NCI-H2227 treated with DMSO at 0.1 percent for 48 hours (cell line): ENCODE results near the gene CLCNKA.
"Not testable (repeated sequence)": the region's sequence is repeated elsewhere in the genome, so short reads cannot be mapped to it uniquely, and the experiment has no call there.

Experiments
- DNase-seq: peaks from one replicate; lab custom pipeline; 2025; lab: John Stamatoyannopoulos, UW

Gene CLCNKA

DNA sequence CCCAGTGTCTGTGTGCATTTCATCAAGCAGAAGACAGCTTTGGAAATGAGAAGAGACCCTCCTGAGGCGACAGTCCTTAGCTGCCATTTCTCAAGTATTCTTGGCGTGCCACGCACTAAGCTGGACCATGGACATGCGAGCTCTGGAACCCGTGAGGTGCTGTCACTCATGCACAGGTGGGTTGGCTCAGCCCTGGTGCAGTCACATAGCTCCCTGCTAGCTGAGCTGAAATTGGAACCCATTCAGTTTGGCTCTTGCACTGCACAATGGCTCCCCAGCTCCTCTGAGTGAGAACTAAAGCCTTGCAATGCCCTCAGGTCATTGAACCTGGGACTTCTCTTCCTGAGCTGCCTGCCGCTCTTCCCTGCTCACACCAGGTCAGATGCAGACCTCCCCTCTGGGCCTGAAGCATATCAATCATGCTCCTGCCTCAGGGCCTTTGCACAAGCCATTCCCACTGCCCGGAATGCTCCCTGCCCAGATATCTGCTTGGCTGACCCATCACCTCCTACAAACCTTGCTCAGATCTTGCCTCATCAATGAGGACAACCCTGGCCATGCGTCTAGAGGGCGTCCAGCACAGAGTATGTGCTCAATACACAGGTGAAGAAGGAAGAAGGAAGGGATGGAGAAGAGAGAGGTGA is 24.1 kb upstream of the CLCNKA start:
- no peak for DNase-seq

DNA sequence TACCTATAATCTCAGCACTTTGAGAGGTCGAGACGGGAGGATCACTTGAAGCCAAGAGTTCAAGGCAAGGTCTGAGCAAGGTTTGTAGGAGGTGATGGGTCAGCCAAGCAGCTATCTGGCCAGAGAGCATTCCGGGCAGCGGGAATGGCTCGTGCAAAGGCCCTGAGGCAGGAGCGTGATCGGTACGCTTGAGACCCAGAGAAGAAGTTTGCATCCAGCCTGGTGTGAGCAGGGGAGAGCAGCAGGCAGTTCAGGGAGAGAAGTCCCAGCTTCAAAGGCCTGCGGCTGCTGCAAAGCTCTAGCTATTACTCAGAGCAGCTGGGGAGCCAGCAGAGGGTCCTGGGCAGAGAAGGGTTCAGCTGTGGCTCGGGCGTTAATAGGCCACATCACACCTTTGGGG is 22.9 kb upstream of the CLCNKA start:
- DNase-seq: no peak

DNA sequence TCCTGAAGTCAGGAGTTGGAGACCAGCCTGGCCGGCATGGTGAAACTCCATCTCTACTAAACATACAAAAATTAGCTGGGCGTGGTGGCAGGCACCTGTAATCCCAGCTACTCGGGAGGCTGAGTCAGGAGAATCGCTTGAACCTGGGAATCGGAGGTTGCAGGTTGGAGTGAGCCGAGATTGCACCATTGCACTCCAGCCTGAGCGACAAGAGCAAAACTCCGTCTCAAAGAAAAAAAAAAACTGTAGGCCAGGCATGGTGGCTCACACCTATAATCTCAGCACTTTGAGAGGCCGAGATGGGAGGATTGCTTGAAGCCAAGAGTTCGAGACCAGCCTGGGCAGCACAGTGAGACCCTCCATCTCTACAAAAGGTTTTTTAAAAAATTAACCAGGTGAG is 20.6 kb upstream of the CLCNKA start:
- DNase-seq: not testable (repeated sequence)

DNA sequence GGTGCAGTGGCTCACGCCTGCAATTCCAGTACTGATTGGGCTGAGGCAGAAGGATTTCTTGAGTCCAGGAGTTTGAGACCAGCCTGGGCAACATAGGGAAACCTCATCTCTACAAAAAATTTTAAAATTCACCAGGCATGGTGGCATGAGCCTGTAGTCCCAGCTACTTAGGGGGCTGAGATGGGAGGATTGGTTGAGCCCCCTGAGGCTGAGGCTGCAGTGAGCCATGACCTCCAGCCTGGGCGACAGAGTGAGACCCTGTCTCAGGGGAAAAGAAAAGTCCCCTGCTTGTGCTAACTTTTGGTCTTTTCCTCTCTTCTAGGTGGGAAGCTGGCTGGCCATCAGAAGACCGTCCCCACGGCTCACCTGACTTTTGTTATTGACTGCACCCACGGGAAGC is 16.2 kb upstream of the CLCNKA start:
- DNase-seq: no peak

DNA sequence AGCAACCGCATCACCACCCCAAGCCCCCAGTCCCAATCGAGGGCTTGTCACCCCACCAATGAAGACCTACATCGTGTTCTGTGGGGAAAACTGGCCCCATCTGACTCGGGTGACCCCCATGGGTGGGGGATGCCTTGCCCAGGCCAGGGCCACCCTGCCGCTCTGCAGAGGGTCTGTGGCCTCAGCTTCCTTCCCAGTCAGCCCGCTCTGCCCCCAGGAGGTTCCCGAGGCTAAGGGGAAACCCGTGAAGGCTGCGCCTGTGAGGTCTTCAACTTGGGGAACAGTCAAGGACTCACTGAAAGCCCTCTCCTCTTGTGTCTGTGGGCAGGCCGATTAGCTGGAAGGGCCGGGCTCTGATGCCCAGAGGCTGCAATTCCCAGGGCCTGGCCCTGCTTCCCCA is 15.8 kb upstream of the CLCNKA start:
- DNase-seq: no peak

DNA sequence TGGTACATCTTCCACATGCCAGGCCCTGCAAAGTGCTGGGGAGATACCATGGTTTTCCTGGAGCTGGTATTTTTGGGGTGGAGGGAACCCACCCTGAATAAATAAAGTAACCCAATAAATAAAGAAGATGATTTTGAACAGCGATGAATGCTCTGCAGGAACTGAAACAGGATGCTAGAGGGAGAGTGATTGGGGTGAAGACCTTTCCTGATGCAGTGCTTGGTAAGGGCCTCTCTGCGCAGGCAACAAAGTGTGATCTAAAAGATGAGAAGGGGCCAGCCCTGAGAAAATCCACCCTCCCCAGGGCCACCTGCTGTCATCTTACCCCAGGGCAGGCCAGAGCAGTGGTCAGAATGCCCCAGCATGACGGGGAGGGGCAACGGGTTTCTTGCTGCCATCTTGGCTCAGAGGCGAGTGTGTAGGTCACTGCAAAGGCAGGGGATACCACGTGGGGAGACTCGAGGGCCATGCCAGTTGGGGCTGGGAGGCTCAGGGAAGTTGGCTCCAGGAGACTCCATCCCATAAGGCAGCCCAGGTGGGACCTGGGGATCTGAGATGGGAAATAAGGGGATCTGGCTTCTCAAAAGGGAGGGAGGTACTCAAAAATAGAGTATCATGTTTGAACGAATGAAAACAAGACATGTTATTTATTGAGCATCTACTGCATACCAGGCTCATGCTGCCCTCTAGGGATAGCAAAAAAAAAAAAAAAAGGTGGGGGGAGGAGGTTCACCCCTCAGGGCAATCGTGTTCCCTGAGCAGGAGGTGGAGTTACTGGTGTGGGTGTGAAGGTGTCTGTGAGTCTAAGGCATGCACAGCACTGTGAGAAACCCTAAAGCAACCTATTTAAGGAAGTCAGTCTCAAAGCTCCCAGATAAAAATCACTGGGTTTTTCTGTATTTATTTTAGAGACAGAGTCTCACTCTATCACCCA is 15.0 kb upstream of the CLCNKA start:
- DNase-seq: no peak

DNA sequence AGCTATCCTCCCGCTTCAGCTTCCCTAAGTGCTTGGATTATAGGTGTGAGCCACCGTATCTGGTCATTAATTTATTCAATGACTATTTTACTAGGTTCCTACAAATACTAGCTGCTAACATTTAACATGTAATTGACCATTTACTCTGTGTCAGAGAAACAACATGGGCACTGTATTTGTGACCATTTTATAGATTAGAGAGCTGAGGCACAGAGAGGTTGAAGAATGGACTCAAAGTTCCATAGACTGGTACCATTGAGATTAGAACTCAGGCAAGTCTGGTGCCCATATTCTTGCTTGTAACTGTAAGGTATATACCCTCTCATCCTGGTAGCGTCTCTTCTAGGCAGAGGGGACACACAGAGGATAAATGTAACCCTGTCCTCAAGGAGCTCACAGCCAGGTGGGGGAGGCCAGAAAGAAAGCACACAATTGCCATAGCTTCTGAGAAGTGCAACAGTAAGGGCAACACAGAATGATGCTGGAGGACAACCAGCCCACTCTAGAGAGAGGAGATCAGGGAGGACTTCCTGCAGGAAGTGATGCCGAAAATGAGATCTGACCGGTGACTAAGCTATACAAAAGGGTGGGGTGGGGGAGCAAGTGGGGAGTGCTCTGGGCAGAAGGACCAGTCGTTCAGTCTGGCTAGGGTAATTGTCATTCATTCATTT is 14.0 kb upstream of the CLCNKA start:
- DNase-seq: no peak

DNA sequence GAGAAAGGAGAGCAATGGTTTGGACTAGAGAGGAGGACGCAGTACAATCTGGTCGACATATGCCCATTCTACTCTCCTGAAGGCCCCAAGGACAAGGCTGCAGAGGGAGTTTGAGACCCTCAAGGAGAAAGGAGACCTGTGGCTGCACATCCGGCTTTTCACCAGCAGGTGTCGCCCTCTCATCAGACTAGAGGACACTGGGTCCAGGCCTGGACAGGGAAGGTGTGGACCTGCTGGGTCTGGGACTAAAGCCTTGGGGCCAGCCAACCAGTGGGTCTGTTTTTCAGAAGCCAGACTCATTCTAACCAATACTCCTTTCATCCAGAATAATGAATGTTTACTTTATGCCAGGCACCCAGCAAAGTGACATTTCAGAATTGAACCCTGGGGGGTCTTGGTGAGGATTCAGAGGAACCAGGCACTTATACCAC is 12.8 kb upstream of the CLCNKA start:
- peak; percentile 76 for DNase-seq

DNA sequence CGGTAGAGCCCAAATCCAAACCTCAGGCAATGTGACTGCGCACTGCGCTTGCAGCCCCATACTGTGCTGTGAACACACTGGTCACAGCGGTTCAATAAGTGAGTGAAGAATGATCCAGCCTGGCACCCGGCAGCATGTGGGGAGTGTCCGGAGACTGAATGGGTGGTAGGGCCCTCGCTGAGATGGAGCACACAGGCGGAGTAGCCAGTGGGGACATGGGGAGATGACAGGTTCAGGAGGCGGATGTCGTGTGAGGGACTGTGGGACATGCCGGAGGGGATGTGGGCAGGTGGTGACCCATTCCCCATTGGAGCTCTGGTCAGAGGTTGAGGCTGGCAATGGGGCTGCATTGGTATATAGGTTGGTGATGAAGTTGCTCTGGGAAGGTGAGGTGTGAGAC is 12.2 kb upstream of the CLCNKA start:
- DNase-seq: no peak

DNA sequence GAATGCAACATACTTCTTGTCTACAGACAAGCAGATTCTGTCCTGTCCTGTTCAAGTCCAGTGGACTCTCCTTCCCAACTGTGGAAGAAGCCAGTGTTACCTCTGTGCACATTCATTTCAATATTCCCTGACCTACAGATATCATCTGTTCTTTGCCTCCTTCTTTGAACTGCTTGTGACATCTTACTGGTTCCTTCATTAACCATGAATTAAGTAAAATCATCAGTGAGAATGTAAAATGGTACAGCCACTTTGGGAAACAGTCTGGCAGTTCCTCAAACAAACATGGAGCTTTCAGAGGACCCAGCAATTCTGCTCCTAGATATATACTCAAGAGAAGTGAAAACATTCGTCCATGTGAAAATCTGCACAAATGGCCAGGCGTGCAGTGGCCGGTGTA is 11.0 kb upstream of the CLCNKA start:
- no peak for DNase-seq

DNA sequence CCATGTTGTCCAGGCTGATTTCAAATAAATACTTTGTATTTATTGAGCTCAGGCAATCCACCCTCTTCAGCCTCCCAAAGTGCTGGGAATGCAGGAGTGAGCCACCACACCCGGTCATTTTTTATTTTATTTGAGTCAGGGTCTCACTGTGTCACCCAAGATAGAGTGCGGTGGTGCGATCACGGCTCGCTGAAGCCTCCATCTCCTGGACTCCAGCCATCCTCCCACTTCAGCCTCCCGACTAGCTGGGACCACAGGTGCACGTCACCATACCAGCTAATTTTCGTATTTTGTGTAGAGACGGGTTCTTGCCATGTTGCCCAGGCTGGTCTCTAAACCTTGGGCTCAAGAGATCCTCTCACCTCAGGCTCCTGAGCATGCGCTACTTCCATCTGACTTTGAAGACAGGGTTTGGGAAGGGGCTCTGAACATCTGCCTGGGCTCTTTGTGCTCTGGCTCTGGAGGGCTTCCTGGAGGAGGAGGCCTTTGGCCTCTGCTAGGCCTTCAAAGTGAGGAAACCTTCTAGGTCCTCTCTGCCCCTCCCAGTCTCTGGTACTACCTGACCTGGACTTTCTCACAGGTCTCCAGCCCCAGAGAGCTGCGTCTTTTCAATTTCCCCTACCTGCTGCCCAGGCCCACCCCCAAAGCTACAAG is 9.8 kb upstream of the CLCNKA start:
- no peak for DNase-seq

DNA sequence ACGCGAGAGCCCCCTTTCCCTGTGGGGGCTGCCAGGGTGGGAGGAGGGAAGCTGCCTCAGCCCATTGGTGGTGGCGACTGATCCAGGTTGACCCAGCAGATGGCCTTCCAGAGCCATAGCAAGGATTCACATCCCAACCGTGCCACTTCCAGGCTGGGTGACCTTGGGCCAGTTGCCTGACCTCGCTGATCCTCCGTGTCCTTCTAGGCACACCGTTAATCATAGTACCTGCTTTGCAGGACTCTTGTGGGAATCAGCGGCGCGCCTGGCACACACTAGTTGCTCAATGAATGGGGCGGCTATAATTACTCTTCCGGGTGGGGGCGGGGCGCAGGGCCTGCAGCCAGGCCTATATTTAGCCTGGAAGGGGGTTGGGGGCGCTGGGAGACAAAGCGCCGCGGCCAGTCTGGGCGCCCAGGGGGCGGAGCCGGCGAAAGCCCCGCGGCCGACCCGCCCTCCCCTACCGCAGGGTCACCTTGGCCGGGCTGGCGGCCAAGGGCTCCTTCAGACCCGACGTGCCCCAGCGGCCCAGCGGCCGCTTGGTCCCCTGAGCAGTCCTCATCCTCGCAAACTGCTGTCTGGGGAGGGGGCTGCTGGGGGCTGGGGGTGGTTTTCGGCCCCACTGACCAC is 9.1 kb upstream of the CLCNKA start:
- peak; percentile 56 for DNase-seq

DNA sequence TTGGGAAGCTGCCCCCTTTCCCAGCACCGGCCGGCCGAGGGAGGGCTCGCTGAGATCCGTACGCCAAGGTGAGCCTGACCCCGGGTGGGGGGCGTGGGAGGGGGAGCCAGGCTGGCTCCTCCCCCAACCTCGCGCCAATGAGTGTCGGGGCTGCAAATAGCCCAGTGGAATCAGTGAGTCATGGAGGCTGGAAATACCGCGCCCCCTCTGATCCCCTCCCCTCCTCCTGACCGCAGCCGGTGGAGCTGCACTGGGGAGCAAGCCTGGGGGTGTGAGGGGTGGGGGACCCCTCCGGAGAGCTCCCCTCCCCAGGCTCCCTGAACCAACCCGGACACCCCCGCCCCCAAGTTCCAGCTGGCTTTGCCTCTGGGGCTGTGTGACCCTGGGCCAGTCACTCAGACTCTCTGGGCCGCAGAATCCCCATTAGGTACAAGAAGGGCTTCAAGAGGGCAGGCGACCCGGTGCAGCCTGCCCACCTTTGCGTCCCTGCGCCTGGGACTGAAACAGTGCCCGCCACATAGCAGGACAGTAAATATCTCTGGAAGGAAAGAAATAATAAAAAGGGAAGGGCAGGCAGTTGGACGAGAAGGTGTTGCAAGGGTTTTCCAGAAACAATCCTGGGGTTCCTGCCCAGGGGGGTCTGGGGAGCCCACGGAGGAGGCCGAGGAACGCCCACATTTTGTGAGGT is 8.5 kb upstream of the CLCNKA start:
- no peak for DNase-seq

DNA sequence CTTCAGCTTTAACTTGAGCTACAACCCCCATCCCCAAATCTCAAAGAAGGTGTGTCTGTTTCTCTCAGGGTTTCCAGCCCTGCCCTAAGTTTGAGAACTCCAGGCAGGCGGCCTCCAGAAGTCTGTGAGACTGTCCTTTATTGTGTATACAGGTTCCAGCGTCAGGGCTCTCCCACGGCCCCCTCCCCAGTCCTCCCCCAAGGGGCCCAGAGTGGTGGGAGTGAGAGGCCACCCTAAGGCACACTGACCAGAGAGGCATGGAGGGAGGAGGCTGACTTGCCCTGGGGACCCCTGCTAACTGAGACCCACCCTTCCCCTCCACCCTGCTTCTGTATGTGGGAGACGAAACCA is 8.0 kb upstream of the CLCNKA start:
- no peak for DNase-seq

DNA sequence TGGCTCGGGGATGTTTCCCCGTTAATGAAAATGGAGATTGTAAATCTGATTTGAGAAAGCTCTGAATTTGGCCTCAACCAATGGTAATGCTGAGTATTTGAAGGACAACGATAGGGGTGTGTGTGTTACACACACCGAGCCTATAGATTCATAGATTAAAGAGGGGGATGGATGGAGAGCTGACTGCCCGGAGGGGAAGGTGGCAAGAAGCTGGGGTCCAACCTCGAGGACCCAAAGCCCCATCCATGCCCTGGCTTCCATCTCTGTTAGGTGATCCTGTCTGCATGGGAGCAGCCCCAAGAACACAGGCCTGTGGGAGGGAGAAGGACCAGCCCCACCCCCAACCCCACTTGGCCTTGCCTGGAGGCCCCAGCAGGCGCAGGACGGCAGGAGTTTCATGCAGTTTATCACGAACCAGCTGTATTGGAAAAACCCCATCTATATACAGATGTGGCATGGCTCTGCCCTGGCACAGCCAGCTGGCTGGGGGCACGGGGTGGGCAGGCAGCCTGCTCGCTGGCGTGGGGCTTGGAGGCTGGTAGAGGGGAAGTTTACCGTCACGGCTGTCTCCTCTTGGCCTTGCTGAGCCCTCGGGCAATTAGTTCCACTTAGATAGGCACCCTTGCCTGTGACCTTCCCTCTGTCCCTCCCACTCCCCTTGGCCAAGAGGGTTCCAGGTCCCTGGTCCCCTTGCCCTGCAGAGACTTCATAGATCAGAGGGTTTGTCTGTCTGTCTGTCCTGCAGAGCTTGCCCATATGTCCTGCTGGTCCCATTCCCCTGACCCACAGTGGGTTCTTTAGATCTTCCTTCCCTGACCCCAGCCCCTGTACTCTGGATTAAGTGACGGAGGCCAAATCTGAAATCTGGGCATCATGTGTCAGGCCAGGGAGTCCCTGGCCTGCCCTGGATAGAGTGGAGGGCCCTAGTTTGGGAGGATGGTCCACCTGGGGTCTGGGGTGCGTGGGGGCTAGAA is 7.0 kb upstream of the CLCNKA start:
- DNase-seq: no peak

DNA sequence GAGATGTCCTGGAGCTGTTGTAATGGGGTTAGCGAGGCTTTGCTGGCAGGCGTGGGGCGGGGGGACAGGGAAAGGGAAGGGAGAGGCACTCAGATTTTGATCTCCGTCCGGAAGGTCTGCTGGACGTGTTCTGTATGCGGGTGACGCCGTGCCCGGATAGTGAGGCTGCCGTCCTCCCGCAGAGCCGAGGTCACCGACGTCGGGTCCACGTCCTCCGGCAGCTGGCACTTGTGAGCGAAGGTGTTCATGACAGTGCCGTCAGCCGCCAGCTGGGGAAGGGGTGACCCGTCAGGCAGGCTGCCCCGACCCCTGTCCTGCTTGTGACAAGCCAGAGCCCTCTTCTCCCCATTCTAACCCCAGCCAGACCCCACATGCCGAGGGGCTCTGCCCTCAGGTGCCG is 6.3 kb upstream of the CLCNKA start:
- DNase-seq: no peak

DNA sequence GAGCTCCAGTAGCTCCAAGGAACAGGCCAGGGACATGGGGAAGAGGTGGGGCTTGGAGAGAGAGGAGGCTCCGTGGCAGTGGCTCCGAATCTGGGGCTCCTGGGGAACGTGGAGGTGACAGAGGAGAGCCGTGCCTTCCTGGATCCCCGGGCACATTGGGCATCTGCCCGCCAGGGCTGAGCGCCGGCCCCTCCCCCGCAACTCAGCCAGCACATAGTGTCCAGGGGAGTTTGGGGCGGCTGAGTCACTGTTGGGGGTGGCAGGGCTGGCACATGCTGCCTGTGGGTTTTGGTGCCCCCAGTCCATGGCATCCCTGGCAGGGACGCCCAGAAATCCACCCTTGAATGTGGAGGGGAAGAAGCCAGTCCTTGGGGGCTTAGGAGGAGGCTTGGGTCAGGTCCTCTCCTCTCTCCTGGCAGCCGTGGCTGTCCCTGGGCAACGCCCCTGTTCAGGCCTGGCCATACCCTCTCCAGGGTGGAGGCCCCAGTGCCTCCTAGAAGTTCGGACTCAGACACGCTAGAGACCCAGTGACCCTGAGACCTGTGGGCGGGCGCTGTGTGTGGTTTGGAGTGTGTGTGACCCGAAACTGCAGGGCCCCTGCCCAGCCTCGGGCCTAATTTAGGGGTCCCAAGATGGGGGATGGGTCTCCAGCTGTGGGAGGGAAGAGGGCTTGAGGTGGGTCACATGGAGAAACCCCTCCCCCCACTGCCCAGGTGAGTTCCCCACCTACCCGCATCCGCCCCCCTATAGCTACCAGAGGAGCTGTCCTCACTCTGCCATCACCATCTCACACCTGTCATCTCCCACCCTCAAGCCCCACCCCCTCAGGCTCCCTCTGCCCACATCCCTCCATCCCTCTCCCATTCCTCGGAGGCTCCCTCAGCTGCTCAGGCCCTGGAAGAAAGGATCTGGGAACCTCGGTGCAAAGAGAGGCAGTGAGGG is 5.6 kb upstream of the CLCNKA start:
- no peak for DNase-seq

DNA sequence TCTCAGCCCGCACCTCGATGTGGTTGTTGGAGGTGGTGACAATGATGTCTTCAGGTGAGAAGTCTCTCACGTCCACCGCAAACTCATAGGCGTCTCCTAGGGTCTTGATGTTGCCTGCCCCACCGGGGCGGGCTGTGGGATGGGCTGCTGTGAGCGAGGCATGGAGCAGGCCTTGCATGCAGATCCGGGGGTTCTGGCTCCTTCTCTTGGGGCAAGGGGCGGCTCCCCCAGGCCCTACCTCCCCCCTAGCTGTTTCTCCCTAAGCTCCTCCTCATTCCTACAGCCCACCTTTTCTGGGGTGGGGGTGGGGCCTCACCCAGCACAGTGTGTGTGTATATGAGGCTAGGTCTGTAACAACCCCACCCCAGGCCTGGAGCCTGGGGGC is 4.8 kb upstream of the CLCNKA start:
- DNase-seq: no peak
